Stimulated activated CD4-positive, alpha-beta T cell treated with anti-CD3 and anti-CD28 coated beads, Interleukin-4, amount 100 ng/mL, for 48 hours (primary cell): ENCODE results near the gene GRID1.
"Not testable (repeated sequence)": the region's sequence is repeated elsewhere in the genome, so short reads cannot be mapped to it uniquely, and the experiment has no call there.

Experiments
- DNase-seq, 2 donors: peaks; one replicate each; pipeline ENCODE4 v3.0.0-alpha.2; 2020; ENCODE audit warnings: low read depth in 2 of 2

The GRID1 gene

GRCh38 chr10:86083664-86084175 lies 282.9 kb downstream of the GRID1 start:
- DNase-seq = no peak

- no peak for DNase-seq
These were observed 283.4 kb downstream of the GRID1 start for GRCh38 chr10:86083206-86083605.

- DNase-seq = no peak
These were observed 284.0 kb downstream of the GRID1 start for GRCh38 chr10:86082556-86082955.

GRCh38 chr10:86079088-86079487 lies 287.5 kb downstream of the GRID1 start:
- no peak for DNase-seq

- DNase-seq = no peak
These were observed 288.0 kb downstream of the GRID1 start for GRCh38 chr10:86078639-86079035.

- no peak for DNase-seq
These were observed 288.5 kb downstream of the GRID1 start for GRCh38 chr10:86077871-86078638.

GRCh38 chr10:86077271-86077670 lies 289.3 kb downstream of the GRID1 start:
- no peak for DNase-seq

- DNase-seq = not testable (repeated sequence)
These were observed 290.1 kb downstream of the GRID1 start for GRCh38 chr10:86076497-86076896.

GRCh38 chr10:86075512-86075911 lies 291.1 kb downstream of the GRID1 start:
- DNase-seq = no peak

GRCh38 chr10:86074294-86074693 lies 292.3 kb downstream of the GRID1 start:
- DNase-seq = no peak

- DNase-seq = no peak
These were observed 293.2 kb downstream of the GRID1 start for GRCh38 chr10:86073199-86073977.

- no peak for DNase-seq
These were observed 294.2 kb downstream of the GRID1 start for GRCh38 chr10:86072413-86072812.

GRCh38 chr10:86071758-86072157 lies 294.8 kb downstream of the GRID1 start:
- DNase-seq = no peak

- no peak for DNase-seq
These were observed 295.4 kb downstream of the GRID1 start for GRCh38 chr10:86071145-86071544.

- DNase-seq = no peak
These were observed 296.3 kb downstream of the GRID1 start for GRCh38 chr10:86070278-86070677.

GRCh38 chr10:86068231-86069054 lies 298.2 kb downstream of the GRID1 start:
- DNase-seq = no peak

- DNase-seq = no peak
These were observed 299.1 kb downstream of the GRID1 start for GRCh38 chr10:86067436-86068050.

GRCh38 chr10:86066696-86067095 lies 299.9 kb downstream of the GRID1 start:
- DNase-seq = no peak

- no peak for DNase-seq
These were observed 300.8 kb downstream of the GRID1 start for GRCh38 chr10:86065711-86066251.

- no peak for DNase-seq
These were observed 301.5 kb downstream of the GRID1 start for GRCh38 chr10:86064931-86065662.

- DNase-seq = no peak
These were observed 302.4 kb downstream of the GRID1 start for GRCh38 chr10:86064219-86064618.
